Occipital lobe (tissue), 2 donors: Measurements from ENCODE around the gene FAM78A. TPM values are rescaled to one million over a fixed set of nuclear protein-coding genes. Genes with fewer than 3 reads are reported as not detected.
"Not testable (repeated sequence)": the region's sequence is repeated elsewhere in the genome, so short reads cannot be mapped to it uniquely, and the experiment has no call there.

ENCODE experiments used
- DNase-seq: peaks from one replicate; lab custom pipeline; 2025; lab: John Stamatoyannopoulos, UW
- total RNA-seq: library from RNA; depleted of rRNA; stranded (reverse); fragments of >200 nt; gene quantifications from one replicate; pipeline ENCODE4 v1.2.3, GENCODE V29; 2014

FAM78A gene
- total RNA-seq, 1 donor from 2014 or later, result 1.7 TPM

- DNase-seq, result no peak
Measured at GRCh38 chr9:131281119-131281965, 5.0 kb upstream of the FAM78A start.

GRCh38 chr9:131280660-131281059, 4.3 kb upstream of the FAM78A start:
- no peak for DNase-seq

- DNase-seq, result peak; percentile 49
Measured at GRCh38 chr9:131279863-131280570, 3.7 kb upstream of the FAM78A start.

- DNase-seq, result no peak
Measured at GRCh38 chr9:131279196-131279862, 3.0 kb upstream of the FAM78A start.

- no peak for DNase-seq
Measured at GRCh38 chr9:131278702-131279111, 2.4 kb upstream of the FAM78A start.

- DNase-seq, result peak; percentile 86
Measured at GRCh38 chr9:131277910-131278701, 1.8 kb upstream of the FAM78A start.

- no peak for DNase-seq
Measured at GRCh38 chr9:131277287-131277909, 1.1 kb upstream of the FAM78A start.

- DNase-seq, result no peak
Measured at GRCh38 chr9:131276891-131277286, 579 bp upstream of the FAM78A start.

GRCh38 chr9:131275332-131276093, 797 bp downstream of the FAM78A start:
- no peak for DNase-seq

- no peak for DNase-seq
Measured at GRCh38 chr9:131274674-131275331, 1.5 kb downstream of the FAM78A start.

GRCh38 chr9:131273856-131274673, 2.2 kb downstream of the FAM78A start:
- DNase-seq, result no peak

- DNase-seq, result no peak
Measured at GRCh38 chr9:131273146-131273855, 3.0 kb downstream of the FAM78A start.

GRCh38 chr9:131272212-131272611, 4.1 kb downstream of the FAM78A start:
- DNase-seq, result no peak

GRCh38 chr9:131271506-131271931, 4.8 kb downstream of the FAM78A start:
- DNase-seq, result peak; percentile 51

GRCh38 chr9:131271016-131271273, 5.4 kb downstream of the FAM78A start:
- DNase-seq, result not testable (repeated sequence)

GRCh38 chr9:131270171-131271015, 5.9 kb downstream of the FAM78A start:
- no peak for DNase-seq
